Measurements from ENCODE around the gene CBX5. TPM values are rescaled to one million over a fixed set of nuclear protein-coding genes. Genes with fewer than 3 reads are reported as not detected.

The CBX5 gene
- total RNA-seq, 2 experiments from 2014 or later: 115 to 299 TPM

DNA sequence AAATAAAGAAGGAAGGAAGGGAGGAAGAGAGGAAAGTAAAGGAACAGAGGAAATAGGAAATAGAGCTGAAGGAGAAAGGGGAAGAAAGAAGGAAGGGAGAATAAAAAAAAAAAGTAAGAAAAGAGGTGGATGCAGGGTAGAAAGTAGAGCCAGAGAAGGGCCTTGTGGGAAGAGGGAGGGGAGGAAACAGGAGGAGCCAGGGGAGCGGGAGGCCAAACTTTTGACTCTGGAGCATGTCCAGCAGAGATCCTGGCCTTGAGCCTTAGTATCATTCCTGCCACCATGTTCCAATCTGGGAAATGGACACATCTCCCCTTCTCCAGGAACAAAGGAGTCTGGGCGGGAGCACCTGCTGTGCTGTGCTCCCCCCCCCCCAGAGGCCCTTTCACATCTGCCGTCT is 80.0 kb downstream of the CBX5 start:
- CTCF ChIA-PET (ENCODE audit: unreplicated experiment): no interaction called here
- no peaks in the 10 kb centered on the region for H3K36me3 ChIP-seq (ENCODE audit: insufficient read depth, low read length)
- intact Hi-C loops (cut with micrococcal nuclease; ENCODE audit: unreplicated experiment): no loop called here
- H3K4me2 ChIP-seq (ENCODE audit: low read length): no peak overlapping the region
- H4K20me1 ChIP-seq (ENCODE audit: insufficient read depth, low read length): no peaks in the 10 kb centered on the region
- peaks cover 31% of the 10 kb centered on the region for H3K4me1 ChIP-seq (ENCODE audit: insufficient read depth, low read length, poor library complexity, severe bottlenecking)
- no peaks in the 10 kb centered on the region for H3K79me2 ChIP-seq (ENCODE audit: insufficient read depth, low read depth, low read length)
- BruUV-seq (replicated peaks): no TSS peak
- no peak for TF ChIP-seq CTCF (conservative IDR thresholded peaks at IDR 0.05; ENCODE audit: low read length)
- no peak for TF ChIP-seq EZH2phosphoT487 (IDR thresholded peaks at IDR 0.05; ENCODE audit: borderline replicate concordance, low read depth, low read length)
- no peak overlapping the region for H3K27ac ChIP-seq (ENCODE audit: low read depth, low read length, poor library complexity, severe bottlenecking)
- H3K4me3 ChIP-seq (ENCODE audit: low read depth, low read length, poor library complexity, severe bottlenecking): no peak overlapping the region
- DNase-seq (ENCODE audit: low spot score): no peak
- no peaks in the 10 kb centered on the region for H3K9me3 ChIP-seq (ENCODE audit: low read length)
- POLR2A ChIA-PET: interaction anchor here (0.6 kb wide), 1 partner anchor 272 kb away, joined by 3 read pairs; no protein-coding TSS in a partner anchor
- H3K9me2 ChIP-seq (ENCODE audit: insufficient read depth, low read length): no peaks in the 10 kb centered on the region
- no peak overlapping the region for H2AFZ ChIP-seq (ENCODE audit: low read length)

DNA sequence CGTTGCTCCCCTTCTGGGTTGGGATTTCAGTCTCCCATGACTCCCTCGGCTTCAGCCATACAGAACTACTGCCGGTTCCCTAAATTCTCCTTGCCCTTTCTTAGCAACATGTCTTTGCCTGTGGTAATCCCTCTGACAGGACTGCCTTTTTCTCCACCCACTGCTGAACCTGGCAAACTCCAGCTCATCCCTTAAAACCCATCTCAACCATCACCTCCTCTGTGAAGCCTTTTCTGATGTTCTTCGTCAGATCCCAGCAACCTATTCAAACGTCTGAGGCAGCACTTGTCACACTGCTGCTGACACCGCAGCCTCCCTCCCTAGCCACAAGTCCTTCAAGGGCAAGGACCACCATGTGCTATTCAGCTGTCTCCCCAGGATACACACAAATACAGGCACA is 80.9 kb downstream of the CBX5 start:
- no peak for TF ChIP-seq CTCF (conservative IDR thresholded peaks at IDR 0.05; ENCODE audit: low read length)
- TF ChIP-seq EZH2phosphoT487 (IDR thresholded peaks at IDR 0.05; ENCODE audit: borderline replicate concordance, low read depth, low read length): no peak
- no peak overlapping the region for H2AFZ ChIP-seq (ENCODE audit: low read length)
- H3K79me2 ChIP-seq (ENCODE audit: insufficient read depth, low read depth, low read length): no peaks in the 10 kb centered on the region
- H3K36me3 ChIP-seq (ENCODE audit: insufficient read depth, low read length): no peaks in the 10 kb centered on the region
- CTCF ChIA-PET (ENCODE audit: unreplicated experiment): no interaction called here
- no peaks in the 10 kb centered on the region for H3K9me3 ChIP-seq (ENCODE audit: low read length)
- no peaks in the 10 kb centered on the region for H4K20me1 ChIP-seq (ENCODE audit: insufficient read depth, low read length)
- peaks cover 31% of the 10 kb centered on the region for H3K4me1 ChIP-seq (ENCODE audit: insufficient read depth, low read length, poor library complexity, severe bottlenecking)
- no peak overlapping the region for H3K4me2 ChIP-seq (ENCODE audit: low read length)
- no TSS peak for BruUV-seq (replicated peaks)
- H3K4me3 ChIP-seq (ENCODE audit: low read depth, low read length, poor library complexity, severe bottlenecking): no peak overlapping the region
- no peaks in the 10 kb centered on the region for H3K9me2 ChIP-seq (ENCODE audit: insufficient read depth, low read length)
- POLR2A ChIA-PET: no interaction called here
- DNase-seq (ENCODE audit: low spot score): no peak
- intact Hi-C loops (cut with micrococcal nuclease; ENCODE audit: unreplicated experiment): no loop called here
- no peak overlapping the region for H3K27ac ChIP-seq (ENCODE audit: low read depth, low read length, poor library complexity, severe bottlenecking)

DNA sequence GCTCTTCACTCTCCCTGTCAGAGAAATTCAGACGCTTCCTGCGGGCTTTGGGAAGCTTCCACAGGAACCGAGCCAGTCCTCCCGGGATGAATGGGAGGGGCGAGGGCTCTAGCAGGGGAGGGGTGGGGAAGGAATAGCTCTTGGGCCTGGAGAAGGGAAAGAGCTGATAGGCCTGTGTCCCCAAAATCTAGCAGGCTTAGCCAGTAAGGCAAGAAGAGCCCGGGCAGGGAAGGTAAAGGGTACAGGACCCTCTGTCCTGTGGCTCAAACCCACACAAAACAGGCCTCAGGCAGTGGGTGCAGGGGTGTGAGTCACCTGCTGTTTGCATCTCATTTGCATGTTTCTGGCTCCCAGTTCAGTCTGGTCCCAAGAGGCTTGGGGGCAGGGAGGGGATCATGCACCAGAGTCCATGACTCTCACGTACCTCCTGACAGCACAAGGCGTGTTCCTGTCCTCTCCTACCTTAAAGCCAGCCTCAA is 82.5 kb downstream of the CBX5 start:
- Histone ChIP-seq H3K27ac (ENCODE audit: low read depth, low read length, poor library complexity, severe bottlenecking) (no peak overlapping the region), H3K4me3 (ENCODE audit: low read depth, low read length, poor library complexity, severe bottlenecking) (peak overlapping the region; percentile 6), H4K20me1 (ENCODE audit: insufficient read depth, low read length) (no peaks in the 10 kb centered on the region), H3K9me3 (ENCODE audit: low read length) (no peaks in the 10 kb centered on the region), H3K4me2 (ENCODE audit: low read length) (peak overlapping the region; percentile 65), H2AFZ (ENCODE audit: low read length) (peak overlapping the region; percentile 59; the same call in 1 of the 2 replicates), H3K4me1 (ENCODE audit: insufficient read depth, low read length, poor library complexity, severe bottlenecking) (peaks cover 32% of the 10 kb centered on the region), H3K36me3 (ENCODE audit: insufficient read depth, low read length) (no peaks in the 10 kb centered on the region), H3K9me2 (ENCODE audit: insufficient read depth, low read length) (no peaks in the 10 kb centered on the region), H3K79me2 (ENCODE audit: insufficient read depth, low read depth, low read length) (no peaks in the 10 kb centered on the region)
- intact Hi-C loops (cut with micrococcal nuclease; ENCODE audit: unreplicated experiment): no loop called here
- CTCF ChIA-PET (ENCODE audit: unreplicated experiment): interaction anchor here (0.6 kb wide), 1 partner anchor 208 kb away, joined by 3 read pairs; no protein-coding TSS in a partner anchor
- peak; percentile 60 for DNase-seq (ENCODE audit: low spot score)
- TF ChIP-seq CTCF (conservative IDR thresholded peaks at IDR 0.05; ENCODE audit: low read length): no peak
- TF ChIP-seq EZH2phosphoT487 (IDR thresholded peaks at IDR 0.05; ENCODE audit: borderline replicate concordance, low read depth, low read length): no peak
- no TSS peak for BruUV-seq (replicated peaks)
- POLR2A ChIA-PET: interaction anchor here (1.5 kb wide), 1 partner anchor 180 kb away, joined by 4 read pairs; no protein-coding TSS in a partner anchor
